Epithelial cell of esophagus (primary cell): ENCODE measurements around the gene IL31RA.
"Not testable (repeated sequence)": the region's sequence is repeated elsewhere in the genome, so short reads cannot be mapped to it uniquely, and the experiment has no call there.

Experiments used
- DNase-seq: peaks from one replicate; pipeline ENCODE4 v3.0.0; 2010; ENCODE audit warnings: low read depth
- H3K4me3 ChIP-seq: 2 replicates; pipeline ENCODE4 v1.5.1; 2011; ENCODE audit warnings: mild to moderate bottlenecking, low read length, control low read depth
- TF ChIP-seq, protein P1 (sequence below): IDR thresholded peaks from 2 replicates; pipeline ENCODE4 v1.5.1; 2011; ENCODE audit warnings: low read depth, mild to moderate bottlenecking, low read length, control low read depth, inconsistent platforms; ENCODE audit not compliant: insufficient read depth; ENCODE audit errors: missing control alignments

IL31RA gene

DNA sequence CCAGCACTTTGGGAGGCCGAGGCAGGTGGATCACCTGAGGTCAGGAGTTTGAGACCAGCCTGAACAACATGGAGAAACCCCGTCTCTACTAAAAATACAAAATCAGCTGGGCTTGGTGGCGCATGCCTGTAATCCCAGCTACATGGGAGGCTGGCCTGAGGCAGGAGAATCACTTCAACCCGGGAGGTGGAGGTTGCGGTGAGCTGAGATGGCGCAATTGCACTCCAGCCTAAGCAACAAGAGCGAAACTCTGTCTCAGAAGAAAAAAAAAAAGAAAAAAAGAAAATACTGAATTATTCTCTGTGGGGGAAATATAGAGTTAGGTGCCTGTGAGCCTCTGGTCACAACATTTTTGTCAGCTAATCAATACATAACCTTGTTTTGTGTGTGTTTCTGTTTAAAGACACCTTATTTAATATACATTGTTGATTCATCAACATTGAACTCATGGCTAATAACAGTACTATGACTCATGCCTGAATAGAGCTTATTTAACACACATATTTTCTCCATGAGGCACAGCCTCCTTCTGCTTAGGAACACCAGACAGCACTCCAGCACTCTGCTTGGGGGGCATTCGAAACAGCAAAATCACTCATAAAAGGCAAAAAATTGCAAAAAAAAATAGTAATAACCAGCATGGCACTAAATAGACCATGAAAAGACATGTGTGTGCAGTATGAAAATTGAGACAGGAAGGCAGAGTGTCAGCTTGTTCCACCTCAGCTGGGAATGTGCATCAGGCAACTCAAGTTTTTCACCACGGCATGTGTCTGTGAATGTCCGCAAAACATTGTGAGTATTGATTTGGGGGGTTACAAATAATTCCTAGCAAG, at the start of gene IL31RA:
Gene IL31RA, plus strand, starts transcription at position 519 of the 836 bp plus-strand sequence. Its CDS starts 214 bp downstream, at position 733.
- peak; percentile 89 for DNase-seq
- H3K4me3 ChIP-seq = no peak within 1 kb of the TSS
- TF ChIP-seq, protein P1, sequence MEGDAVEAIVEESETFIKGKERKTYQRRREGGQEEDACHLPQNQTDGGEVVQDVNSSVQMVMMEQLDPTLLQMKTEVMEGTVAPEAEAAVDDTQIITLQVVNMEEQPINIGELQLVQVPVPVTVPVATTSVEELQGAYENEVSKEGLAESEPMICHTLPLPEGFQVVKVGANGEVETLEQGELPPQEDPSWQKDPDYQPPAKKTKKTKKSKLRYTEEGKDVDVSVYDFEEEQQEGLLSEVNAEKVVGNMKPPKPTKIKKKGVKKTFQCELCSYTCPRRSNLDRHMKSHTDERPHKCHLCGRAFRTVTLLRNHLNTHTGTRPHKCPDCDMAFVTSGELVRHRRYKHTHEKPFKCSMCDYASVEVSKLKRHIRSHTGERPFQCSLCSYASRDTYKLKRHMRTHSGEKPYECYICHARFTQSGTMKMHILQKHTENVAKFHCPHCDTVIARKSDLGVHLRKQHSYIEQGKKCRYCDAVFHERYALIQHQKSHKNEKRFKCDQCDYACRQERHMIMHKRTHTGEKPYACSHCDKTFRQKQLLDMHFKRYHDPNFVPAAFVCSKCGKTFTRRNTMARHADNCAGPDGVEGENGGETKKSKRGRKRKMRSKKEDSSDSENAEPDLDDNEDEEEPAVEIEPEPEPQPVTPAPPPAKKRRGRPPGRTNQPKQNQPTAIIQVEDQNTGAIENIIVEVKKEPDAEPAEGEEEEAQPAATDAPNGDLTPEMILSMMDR = no peak

DNA sequence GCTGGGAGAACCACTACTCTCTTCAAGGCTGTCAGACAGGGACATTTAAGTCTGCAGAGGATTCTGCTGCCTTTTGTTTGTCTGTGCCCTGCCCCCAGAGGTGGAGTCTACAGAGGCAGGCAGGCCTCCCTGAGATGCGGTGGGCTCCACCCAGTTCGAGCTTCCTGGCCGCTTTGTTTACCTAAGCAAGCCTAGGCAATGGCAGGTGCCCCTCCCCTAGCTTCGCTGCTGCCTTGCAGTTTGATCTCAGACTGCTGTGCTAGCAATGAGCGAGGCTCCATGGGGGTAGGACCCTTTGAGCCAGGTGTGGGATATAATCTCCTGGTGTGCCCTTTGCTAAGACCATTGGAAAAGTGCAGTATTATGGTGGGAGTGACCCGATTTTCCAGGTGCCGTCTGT, 42.3 kb upstream of the IL31RA start:
- H3K4me3 ChIP-seq, DNase-seq: not testable (repeated sequence)

DNA sequence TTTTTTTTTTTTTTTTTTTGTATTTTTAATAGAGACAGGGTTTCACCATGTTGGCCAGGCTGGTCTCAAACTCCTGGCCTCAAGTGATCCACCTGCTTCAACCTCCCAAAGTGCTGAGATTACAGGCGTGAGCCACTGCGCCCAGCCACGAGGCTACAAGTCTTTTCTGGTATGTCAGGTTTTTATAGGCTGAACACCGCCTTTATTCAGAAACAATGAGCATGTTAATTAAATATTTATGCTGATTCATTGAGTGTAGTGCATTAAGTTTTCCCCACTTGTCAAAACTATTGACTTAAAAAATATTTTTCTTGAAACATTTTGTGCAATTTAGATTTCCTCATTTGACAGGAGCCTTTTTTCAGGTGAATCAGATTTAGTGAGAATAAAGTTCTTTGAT, 35.2 kb upstream of the IL31RA start:
- not testable (repeated sequence) for H3K4me3 ChIP-seq
- DNase-seq = peak; percentile 36

DNA sequence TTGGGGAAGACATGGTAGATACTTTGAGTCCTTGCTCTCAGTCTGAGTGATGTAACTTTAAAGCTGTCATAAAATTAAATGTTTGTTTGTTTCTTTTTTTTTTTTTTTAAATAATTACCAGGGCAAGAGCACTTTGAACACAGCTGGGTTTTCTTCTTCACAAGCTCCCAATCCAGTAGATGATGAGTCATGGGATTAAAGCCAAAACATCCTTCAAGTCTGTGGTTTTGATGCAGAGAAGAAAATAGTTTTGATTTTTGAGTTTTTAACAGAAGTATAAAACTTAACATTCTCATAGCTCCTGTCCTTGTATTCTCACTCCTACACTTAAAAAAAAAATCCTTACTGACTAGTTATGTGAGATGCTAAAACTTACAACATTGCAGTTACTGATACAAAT, 34.8 kb upstream of the IL31RA start:
- TF ChIP-seq, protein P1 = no peak
- peak; percentile 73 for DNase-seq
- H3K4me3 ChIP-seq = no peak overlapping the region

DNA sequence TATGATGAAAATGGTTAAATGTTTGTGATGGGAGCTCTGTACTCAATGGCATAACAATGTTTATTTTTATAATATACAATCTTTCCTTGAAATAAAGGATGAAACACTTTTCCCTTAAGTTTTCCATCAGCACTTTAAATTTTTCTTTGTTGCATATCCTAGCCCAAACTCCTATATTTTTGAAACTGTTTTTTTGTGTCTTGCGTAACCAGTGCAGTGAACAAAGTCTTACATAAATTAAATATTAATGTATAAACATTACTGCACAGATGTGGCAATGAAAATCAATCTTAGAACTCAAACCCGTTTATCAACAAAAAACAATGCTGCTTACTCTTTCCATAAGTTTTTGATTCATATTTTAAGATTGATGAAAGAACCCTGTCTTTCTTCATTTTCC, 34.1 kb upstream of the IL31RA start:
- no peak overlapping the region for H3K4me3 ChIP-seq
- DNase-seq = no peak
- TF ChIP-seq, protein P1 = no peak

DNA sequence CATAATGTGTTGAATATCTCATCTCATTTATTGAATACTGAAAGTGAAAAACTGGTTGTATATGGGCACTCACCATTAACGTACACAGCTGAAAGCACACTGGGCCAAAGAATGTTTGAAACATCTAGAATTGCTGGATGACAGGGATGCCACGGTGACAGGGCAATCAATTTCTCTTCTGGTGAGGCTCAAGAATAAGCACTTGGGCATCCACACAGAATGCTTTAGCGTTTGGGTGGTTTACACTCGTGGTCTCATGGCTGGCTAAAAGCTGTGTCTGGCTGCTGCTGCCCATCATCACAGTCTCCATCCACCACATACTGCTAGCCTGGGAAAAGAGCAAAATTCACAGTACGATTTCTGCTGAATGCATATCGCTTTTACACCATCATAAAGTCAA, 30.7 kb upstream of the IL31RA start:
- no peak overlapping the region for H3K4me3 ChIP-seq
- TF ChIP-seq, protein P1 = no peak
- DNase-seq = no peak

DNA sequence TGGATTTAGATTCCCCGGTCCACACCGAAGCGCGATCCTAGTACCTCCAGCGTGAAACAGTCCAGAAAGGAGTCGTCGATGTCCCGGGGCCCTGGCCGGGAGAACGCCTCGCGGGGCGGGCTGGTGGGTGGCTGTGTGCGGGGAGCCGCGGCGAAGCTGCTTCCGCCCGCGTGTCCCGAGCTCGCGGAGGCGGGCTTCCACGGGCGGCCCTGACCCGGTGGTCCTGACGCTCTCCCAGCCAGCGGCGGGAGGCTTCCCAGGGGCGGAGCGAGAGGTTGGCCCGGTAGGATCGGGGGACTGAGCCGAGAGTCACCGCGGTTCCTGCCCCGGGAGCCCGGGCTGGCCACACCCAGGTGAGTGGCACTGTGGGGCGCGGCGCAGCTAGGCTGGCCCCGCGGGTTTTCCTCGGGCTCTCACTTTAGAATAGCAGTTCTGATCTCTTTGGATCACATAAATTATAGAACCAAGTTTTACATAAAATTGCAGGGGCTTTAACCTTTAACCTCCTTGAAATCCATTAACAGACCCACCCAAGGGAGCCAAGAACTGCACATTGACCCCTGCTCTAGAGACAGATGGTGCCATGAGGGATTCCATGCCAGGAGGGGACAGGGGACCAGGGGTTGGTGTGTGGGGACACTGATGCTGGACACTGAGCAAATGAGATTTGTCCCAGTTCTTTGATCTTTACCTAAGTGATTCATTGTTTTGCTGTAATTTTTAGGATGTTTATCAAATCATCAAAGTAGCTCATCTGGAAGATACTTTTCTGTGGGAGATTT, 29.2 kb upstream of the IL31RA start:
- TF ChIP-seq, protein P1 = no peak
- H3K4me3 ChIP-seq = peak overlapping the region; percentile 28
- peak; percentile 36 for DNase-seq

DNA sequence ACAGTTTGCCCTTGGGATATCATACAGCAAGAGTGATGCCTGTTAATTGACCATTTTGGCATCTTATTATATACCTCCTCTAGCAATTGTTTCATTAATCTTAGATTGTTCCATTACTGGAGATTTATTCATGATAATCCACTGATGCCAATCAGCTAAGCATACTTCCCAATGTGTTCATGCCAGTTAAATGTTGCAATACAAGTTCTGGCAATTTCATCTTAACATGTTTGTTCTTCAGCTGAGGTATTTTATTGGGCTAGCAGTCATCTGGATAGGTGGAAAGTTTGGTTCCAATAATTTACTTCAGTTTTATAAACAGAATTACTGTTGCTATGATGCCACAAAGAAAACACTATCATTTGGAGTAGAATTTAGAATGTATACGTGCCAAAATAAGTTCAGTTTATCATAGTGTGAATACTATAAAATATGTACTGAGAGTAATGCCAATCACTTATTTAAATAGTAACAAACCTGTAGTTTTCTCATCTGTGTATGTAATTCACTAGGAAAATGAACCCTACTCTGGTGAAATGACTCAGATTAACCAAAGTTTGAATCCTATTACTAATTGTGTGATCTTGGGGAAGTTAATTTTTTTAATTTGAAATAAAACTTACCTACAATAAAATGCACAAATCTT, 27.9 kb upstream of the IL31RA start:
- TF ChIP-seq, protein P1 = no peak
- peak; percentile 38 for DNase-seq
- no peak overlapping the region for H3K4me3 ChIP-seq
